ENCODE results near the gene KCNJ8.
"Not testable (repeated sequence)": the region's sequence is repeated elsewhere in the genome, so short reads cannot be mapped to it uniquely, and the experiment has no call there.

The KCNJ8 gene

GRCh38 chr12:21774358-21775132 lies at the start of gene KCNJ8:
KCNJ8 (minus strand) TSS chr12:21774706; CDS start chr12:21773616, 1,090 bp downstream.
- DNase-seq, result no peak

- DNase-seq, result no peak
Observed at GRCh38 chr12:21823581-21823980, 49.1 kb upstream of the KCNJ8 start.

GRCh38 chr12:21819678-21820077 lies 45.2 kb upstream of the KCNJ8 start:
- DNase-seq, result no peak

- no peak for DNase-seq
Observed at GRCh38 chr12:21819236-21819635, 44.7 kb upstream of the KCNJ8 start.

- DNase-seq, result no peak
Observed at GRCh38 chr12:21818627-21819026, 44.1 kb upstream of the KCNJ8 start.

GRCh38 chr12:21815306-21816062 lies 41.0 kb upstream of the KCNJ8 start:
- no peak for DNase-seq

GRCh38 chr12:21814814-21815213 lies 40.3 kb upstream of the KCNJ8 start:
- no peak for DNase-seq

GRCh38 chr12:21814327-21814726 lies 39.8 kb upstream of the KCNJ8 start:
- DNase-seq, result no peak

- no peak for DNase-seq
Observed at GRCh38 chr12:21813751-21814150, 39.2 kb upstream of the KCNJ8 start.

GRCh38 chr12:21813125-21813524 lies 38.6 kb upstream of the KCNJ8 start:
- DNase-seq, result no peak

GRCh38 chr12:21812340-21812739 lies 37.8 kb upstream of the KCNJ8 start:
- not testable (repeated sequence) for DNase-seq

- no peak for DNase-seq
Observed at GRCh38 chr12:21809100-21809499, 34.6 kb upstream of the KCNJ8 start.

- DNase-seq, result no peak
Observed at GRCh38 chr12:21806255-21806654, 31.7 kb upstream of the KCNJ8 start.

- no peak for DNase-seq
Observed at GRCh38 chr12:21801522-21802288, 27.2 kb upstream of the KCNJ8 start.

- no peak for DNase-seq
Observed at GRCh38 chr12:21800011-21800410, 25.5 kb upstream of the KCNJ8 start.

GRCh38 chr12:21797539-21797938 lies 23.0 kb upstream of the KCNJ8 start:
- DNase-seq, result no peak

- no peak for DNase-seq
Observed at GRCh38 chr12:21795648-21796328, 21.3 kb upstream of the KCNJ8 start.

GRCh38 chr12:21794807-21795595 lies 20.5 kb upstream of the KCNJ8 start:
- not testable (repeated sequence) for DNase-seq

GRCh38 chr12:21789687-21790086 lies 15.2 kb upstream of the KCNJ8 start:
- not testable (repeated sequence) for DNase-seq

GRCh38 chr12:21788089-21788983 lies 13.8 kb upstream of the KCNJ8 start:
- DNase-seq, result no peak

- DNase-seq, result no peak
Observed at GRCh38 chr12:21786041-21786531, 11.6 kb upstream of the KCNJ8 start.
